Neutrophil (primary cell): ENCODE results near the gene TBC1D23.

ENCODE experiments used
- H3K27ac ChIP-seq: fragments of 200-600 bp; sonication (generic); 2 replicates; pipeline ENCODE4 v1.5.1; 2016; ENCODE audit warnings: mild to moderate bottlenecking, moderate library complexity
- H3K27me3 ChIP-seq: fragments of 200-600 bp; sonication (generic); 2 replicates; pipeline ENCODE4 v1.6.0; 2016; ENCODE audit warnings: mild to moderate bottlenecking
- H3K36me3 ChIP-seq: fragments of 200-600 bp; sonication (generic); 2 replicates; pipeline ENCODE4 v1.5.1; 2017
- H3K4me1 ChIP-seq, 2 experiments: fragments of 200-600 bp in 1 of 2; sonication (generic) in 1 of 2; 1 replicate in 1 of 2; 2 replicates in 1 of 2; pipeline versions ENCODE4 v1.5.1 to v1.6.1; 2013 to 2016; ENCODE audit warnings: low read depth in 1 of 2, low read length in 1 of 2, mild to moderate bottlenecking in 1 of 2, moderate library complexity in 1 of 2; ENCODE audit not compliant: control insufficient read depth in 1 of 2, insufficient read depth in 1 of 2
- H3K4me3 ChIP-seq, 2 experiments: fragments of 200-600 bp in 1 of 2; sonication (generic) in 1 of 2; 1 replicate in 1 of 2; 2 replicates in 1 of 2; pipeline ENCODE4 v1.5.1; 2013 to 2016; ENCODE audit warnings: low read depth in 1 of 2, low read length in 1 of 2, mild to moderate bottlenecking in 1 of 2, moderate library complexity in 1 of 2
- H3K9me3 ChIP-seq: fragments of 200-600 bp; sonication (generic); 2 replicates; pipeline ENCODE4 v1.5.1; 2016
- CTCF ChIP-seq: fragments of 200-600 bp; sonication (generic); IDR thresholded peaks from 2 replicates; pipeline ENCODE4 v1.5.1; 2016; ENCODE audit warnings: antibody characterized with exemption

Gene TBC1D23

GRCh38 chr3:100264242-100264641, 3.5 kb downstream of the TBC1D23 start:
- no peak overlapping the region for H3K27ac ChIP-seq
- H3K27me3 ChIP-seq, result no peaks in the 10 kb centered on the region
- H3K4me3 ChIP-seq, result no peak overlapping the region
- H3K36me3 ChIP-seq, result no peaks in the 10 kb centered on the region
- H3K4me1 ChIP-seq, result peaks cover 16 to 21% of the 10 kb centered on the region in 2 experiments
- no peaks in the 10 kb centered on the region for H3K9me3 ChIP-seq
- TF ChIP-seq CTCF, result no peak

GRCh38 chr3:100265016-100265415, 4.2 kb downstream of the TBC1D23 start:
- Histone ChIP-seq H3K9me3 (no peaks in the 10 kb centered on the region), H3K4me3 (no peak overlapping the region), H3K4me1 (peaks cover 15 to 20% of the 10 kb centered on the region in 2 experiments), H3K36me3 (no peaks in the 10 kb centered on the region), H3K27me3 (no peaks in the 10 kb centered on the region), H3K27ac (no peak overlapping the region)
- TF ChIP-seq CTCF, result no peak

- Histone ChIP-seq H3K27ac (no peak overlapping the region), H3K9me3 (no peaks in the 10 kb centered on the region), H3K4me1 (peaks cover 7 to 11% of the 10 kb centered on the region in 2 experiments), H3K4me3 (no peak overlapping the region), H3K27me3 (no peaks in the 10 kb centered on the region), H3K36me3 (no peaks in the 10 kb centered on the region)
- TF ChIP-seq CTCF, result no peak
These were observed 5.7 kb downstream of the TBC1D23 start for GRCh38 chr3:100266531-100266930.

GRCh38 chr3:100268156-100268555, 7.4 kb downstream of the TBC1D23 start:
- H3K9me3 ChIP-seq, result no peaks in the 10 kb centered on the region
- no peak overlapping the region for H3K4me3 ChIP-seq
- no peaks in the 10 kb centered on the region for H3K27me3 ChIP-seq
- H3K27ac ChIP-seq, result no peak overlapping the region
- TF ChIP-seq CTCF, result no peak
- peaks cover 0 to 3% of the 10 kb centered on the region in 2 experiments for H3K4me1 ChIP-seq
- H3K36me3 ChIP-seq, result no peaks in the 10 kb centered on the region

DNA sequence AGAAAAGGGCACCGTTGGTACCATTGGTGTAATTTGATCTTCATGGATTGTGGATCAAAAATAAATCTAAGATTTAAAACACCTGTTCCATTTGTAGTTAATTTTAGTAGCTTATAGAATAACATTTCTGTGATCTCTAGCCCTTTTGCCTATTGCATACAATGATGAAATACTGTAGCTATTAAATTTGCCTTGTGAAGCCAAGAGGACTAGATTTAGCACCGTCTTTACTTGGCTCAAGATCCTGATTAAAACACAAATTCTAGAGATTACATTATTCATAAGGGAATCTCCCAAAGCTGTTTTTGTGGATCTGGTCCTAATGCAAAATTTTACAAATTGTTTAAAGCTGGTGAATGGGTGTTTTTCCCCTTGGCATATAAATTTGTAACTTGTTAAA, 8.2 kb downstream of the TBC1D23 start:
- Histone ChIP-seq H3K27me3 (no peaks in the 10 kb centered on the region), H3K4me3 (no peak overlapping the region), H3K36me3 (no peaks in the 10 kb centered on the region), H3K9me3 (no peaks in the 10 kb centered on the region), H3K4me1 (no peaks in the 10 kb centered on the region), H3K27ac (no peak overlapping the region)
- TF ChIP-seq CTCF, result no peak
